ENCODE measurements around the gene GOLGA3.

The GOLGA3 gene

DNA sequence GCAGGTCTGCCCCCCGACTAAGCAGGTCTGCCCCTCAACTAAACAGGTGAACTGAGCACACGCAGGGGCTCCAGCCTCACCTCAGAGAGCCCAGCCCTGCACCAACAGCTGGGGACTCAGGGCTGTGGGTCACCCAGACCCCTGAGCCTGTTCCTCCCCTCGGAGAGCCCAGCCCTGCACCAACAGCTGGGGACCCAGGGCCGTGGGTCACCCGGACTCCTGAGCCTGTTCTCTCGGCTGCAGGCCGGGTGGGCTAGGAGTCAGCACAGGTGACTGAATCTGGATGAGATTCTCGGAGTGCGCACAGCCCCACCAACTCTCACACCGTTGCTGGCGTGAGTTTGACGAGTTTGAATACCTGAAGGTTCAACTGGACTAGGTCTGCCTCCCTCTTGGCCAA lies 46.7 kb downstream of the GOLGA3 start:
- H3F3A ChIP-seq (ENCODE audit: low read depth): no peaks in the 10 kb centered on the region
- H3K4me3 ChIP-seq (ENCODE audit: low read length, poor library complexity, severe bottlenecking): no peak overlapping the region
- no peak overlapping the region for H2AFZ ChIP-seq (ENCODE audit: low read length)
- H3K4me1 ChIP-seq (ENCODE audit: insufficient read depth, low read length, poor library complexity, severe bottlenecking): peaks cover 6% of the 10 kb centered on the region
- no peaks in the 10 kb centered on the region for H4K20me1 ChIP-seq (ENCODE audit: insufficient read depth, low read length, poor library complexity, severe bottlenecking)
- H3K9ac ChIP-seq (ENCODE audit: low read depth, low read length, poor library complexity, severe bottlenecking): no peak overlapping the region
- TF ChIP-seq EZH2phosphoT487 (IDR thresholded peaks at IDR 0.05; ENCODE audit: borderline replicate concordance): no peak
- TF ChIP-seq, protein P1, sequence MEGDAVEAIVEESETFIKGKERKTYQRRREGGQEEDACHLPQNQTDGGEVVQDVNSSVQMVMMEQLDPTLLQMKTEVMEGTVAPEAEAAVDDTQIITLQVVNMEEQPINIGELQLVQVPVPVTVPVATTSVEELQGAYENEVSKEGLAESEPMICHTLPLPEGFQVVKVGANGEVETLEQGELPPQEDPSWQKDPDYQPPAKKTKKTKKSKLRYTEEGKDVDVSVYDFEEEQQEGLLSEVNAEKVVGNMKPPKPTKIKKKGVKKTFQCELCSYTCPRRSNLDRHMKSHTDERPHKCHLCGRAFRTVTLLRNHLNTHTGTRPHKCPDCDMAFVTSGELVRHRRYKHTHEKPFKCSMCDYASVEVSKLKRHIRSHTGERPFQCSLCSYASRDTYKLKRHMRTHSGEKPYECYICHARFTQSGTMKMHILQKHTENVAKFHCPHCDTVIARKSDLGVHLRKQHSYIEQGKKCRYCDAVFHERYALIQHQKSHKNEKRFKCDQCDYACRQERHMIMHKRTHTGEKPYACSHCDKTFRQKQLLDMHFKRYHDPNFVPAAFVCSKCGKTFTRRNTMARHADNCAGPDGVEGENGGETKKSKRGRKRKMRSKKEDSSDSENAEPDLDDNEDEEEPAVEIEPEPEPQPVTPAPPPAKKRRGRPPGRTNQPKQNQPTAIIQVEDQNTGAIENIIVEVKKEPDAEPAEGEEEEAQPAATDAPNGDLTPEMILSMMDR (conservative IDR thresholded peaks at IDR 0.05; ENCODE audit: low read length): no peak
- H3K9me2 ChIP-seq (replicated peaks; ENCODE audit: low read depth, low read length): no peaks in the 10 kb centered on the region
- H3K9me3 ChIP-seq (ENCODE audit: insufficient read depth, low read depth, low read length): no peaks in the 10 kb centered on the region
- no peaks in the 10 kb centered on the region for H3K79me2 ChIP-seq (ENCODE audit: insufficient read depth, low read length)
- no peak overlapping the region for H3K4me2 ChIP-seq (ENCODE audit: low read depth, low read length, poor library complexity, severe bottlenecking)
- no peaks in the 10 kb centered on the region for H3K27me3 ChIP-seq (ENCODE audit: insufficient read depth, low read length, poor library complexity, severe bottlenecking)
- peaks cover 51% of the 10 kb centered on the region; the same call in 1 of the 2 replicates for H3K36me3 ChIP-seq (ENCODE audit: insufficient read depth, low read length)

DNA sequence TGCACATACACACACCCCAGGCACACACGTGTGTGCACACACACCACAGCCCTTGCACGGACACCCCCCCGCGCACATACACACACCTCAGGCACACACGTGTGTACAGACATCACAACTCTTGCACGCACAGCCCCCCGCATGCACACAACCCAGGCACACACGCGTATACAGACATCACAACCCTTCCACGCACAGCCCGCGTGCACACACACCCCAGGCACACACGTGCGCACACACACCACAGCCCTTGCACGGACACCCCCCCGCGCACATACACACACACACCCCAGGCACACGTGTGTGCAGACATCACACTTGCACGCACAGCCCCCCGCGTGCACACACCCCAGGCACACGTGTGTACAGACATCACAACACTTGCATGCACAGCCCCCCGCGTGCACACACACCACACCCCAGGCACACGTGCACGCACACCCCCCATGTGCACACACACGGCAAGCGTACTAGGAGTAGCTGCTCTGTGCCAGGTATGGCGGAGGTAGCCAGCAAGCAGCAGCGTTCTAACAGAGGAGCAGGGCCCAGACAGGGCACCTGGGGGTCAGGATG lies 48.8 kb downstream of the GOLGA3 start:
- no peaks in the 10 kb centered on the region for H3K27me3 ChIP-seq (ENCODE audit: insufficient read depth, low read length, poor library complexity, severe bottlenecking)
- peaks cover 11% of the 10 kb centered on the region for H3K4me1 ChIP-seq (ENCODE audit: insufficient read depth, low read length, poor library complexity, severe bottlenecking)
- TF ChIP-seq, protein P1 (conservative IDR thresholded peaks at IDR 0.05; ENCODE audit: low read length): no peak
- TF ChIP-seq EZH2phosphoT487 (IDR thresholded peaks at IDR 0.05; ENCODE audit: borderline replicate concordance): no peak
- no peaks in the 10 kb centered on the region for H3K9me3 ChIP-seq (ENCODE audit: insufficient read depth, low read depth, low read length)
- no peak overlapping the region for H3K4me3 ChIP-seq (ENCODE audit: low read length, poor library complexity, severe bottlenecking)
- H3K9me2 ChIP-seq (replicated peaks; ENCODE audit: low read depth, low read length): no peaks in the 10 kb centered on the region
- no peaks in the 10 kb centered on the region for H3K79me2 ChIP-seq (ENCODE audit: insufficient read depth, low read length)
- H4K20me1 ChIP-seq (ENCODE audit: insufficient read depth, low read length, poor library complexity, severe bottlenecking): no peaks in the 10 kb centered on the region
- no peaks in the 10 kb centered on the region for H3F3A ChIP-seq (ENCODE audit: low read depth)
- H2AFZ ChIP-seq (ENCODE audit: low read length): no peak overlapping the region
- H3K36me3 ChIP-seq (ENCODE audit: insufficient read depth, low read length): peaks cover 49% of the 10 kb centered on the region; the same call in 1 of the 2 replicates
- H3K4me2 ChIP-seq (ENCODE audit: low read depth, low read length, poor library complexity, severe bottlenecking): no peak overlapping the region
- no peak overlapping the region for H3K9ac ChIP-seq (ENCODE audit: low read depth, low read length, poor library complexity, severe bottlenecking)

DNA sequence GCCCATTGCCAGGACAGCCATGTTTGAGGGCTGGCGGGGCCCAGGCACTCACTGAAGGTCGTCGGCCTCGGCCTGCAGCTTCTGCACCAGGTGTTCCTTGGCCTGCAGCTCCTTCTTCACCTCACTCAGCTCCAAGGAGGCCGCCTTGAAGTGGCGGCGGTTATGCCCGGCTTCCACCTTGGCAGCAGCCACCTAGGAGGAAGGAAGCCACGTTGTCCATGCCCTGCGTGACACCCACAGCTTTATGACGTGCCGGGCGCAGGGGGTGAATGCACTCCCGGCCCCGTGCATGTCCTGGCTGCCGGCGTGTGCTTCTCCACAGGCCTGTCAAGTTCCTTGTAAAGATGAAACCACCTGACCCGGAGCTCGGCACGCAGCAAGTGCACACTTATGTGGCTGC lies 51.1 kb downstream of the GOLGA3 start:
- Histone ChIP-seq H3K79me2 (ENCODE audit: insufficient read depth, low read length) (no peaks in the 10 kb centered on the region), H3K36me3 (ENCODE audit: insufficient read depth, low read length) (peaks cover 46% of the 10 kb centered on the region; the same call in 1 of the 2 replicates)
- TF ChIP-seq EZH2phosphoT487 (IDR thresholded peaks at IDR 0.05; ENCODE audit: borderline replicate concordance): no peak
- TF ChIP-seq, protein P1 (conservative IDR thresholded peaks at IDR 0.05; ENCODE audit: low read length): no peak

More for the DNA sequence above, 51.1 kb downstream of the GOLGA3 start:
- no peak overlapping the region for H3K4me2 ChIP-seq (ENCODE audit: low read depth, low read length, poor library complexity, severe bottlenecking)
- peaks cover 26% of the 10 kb centered on the region for H3K4me1 ChIP-seq (ENCODE audit: insufficient read depth, low read length, poor library complexity, severe bottlenecking)
- no peaks in the 10 kb centered on the region for H3K9me3 ChIP-seq (ENCODE audit: insufficient read depth, low read depth, low read length)
- no peaks in the 10 kb centered on the region for H3K9me2 ChIP-seq (replicated peaks; ENCODE audit: low read depth, low read length)
- no peak overlapping the region for H3K9ac ChIP-seq (ENCODE audit: low read depth, low read length, poor library complexity, severe bottlenecking)
- H3K27me3 ChIP-seq (ENCODE audit: insufficient read depth, low read length, poor library complexity, severe bottlenecking): no peaks in the 10 kb centered on the region
- H2AFZ ChIP-seq (ENCODE audit: low read length): no peak overlapping the region
- no peaks in the 10 kb centered on the region for H3F3A ChIP-seq (ENCODE audit: low read depth)
- H4K20me1 ChIP-seq (ENCODE audit: insufficient read depth, low read length, poor library complexity, severe bottlenecking): no peaks in the 10 kb centered on the region
- H3K4me3 ChIP-seq (ENCODE audit: low read length, poor library complexity, severe bottlenecking): no peak overlapping the region

Data from Loucy (cell line).